NCI-H748 (cell line): ENCODE data around the gene RINL.
A peak's percentile ranks its signal among the peaks of the same experiment; 100 is the strongest.
"Not testable (repeated sequence)": the region's sequence is repeated elsewhere in the genome, so short reads cannot be mapped to it uniquely, and the experiment has no call there.

Experiments
- DNase-seq: peaks from one replicate; lab custom pipeline; 2025; ENCODE audit not compliant: unreplicated experiment; lab: John Stamatoyannopoulos, UW

RINL gene

DNA sequence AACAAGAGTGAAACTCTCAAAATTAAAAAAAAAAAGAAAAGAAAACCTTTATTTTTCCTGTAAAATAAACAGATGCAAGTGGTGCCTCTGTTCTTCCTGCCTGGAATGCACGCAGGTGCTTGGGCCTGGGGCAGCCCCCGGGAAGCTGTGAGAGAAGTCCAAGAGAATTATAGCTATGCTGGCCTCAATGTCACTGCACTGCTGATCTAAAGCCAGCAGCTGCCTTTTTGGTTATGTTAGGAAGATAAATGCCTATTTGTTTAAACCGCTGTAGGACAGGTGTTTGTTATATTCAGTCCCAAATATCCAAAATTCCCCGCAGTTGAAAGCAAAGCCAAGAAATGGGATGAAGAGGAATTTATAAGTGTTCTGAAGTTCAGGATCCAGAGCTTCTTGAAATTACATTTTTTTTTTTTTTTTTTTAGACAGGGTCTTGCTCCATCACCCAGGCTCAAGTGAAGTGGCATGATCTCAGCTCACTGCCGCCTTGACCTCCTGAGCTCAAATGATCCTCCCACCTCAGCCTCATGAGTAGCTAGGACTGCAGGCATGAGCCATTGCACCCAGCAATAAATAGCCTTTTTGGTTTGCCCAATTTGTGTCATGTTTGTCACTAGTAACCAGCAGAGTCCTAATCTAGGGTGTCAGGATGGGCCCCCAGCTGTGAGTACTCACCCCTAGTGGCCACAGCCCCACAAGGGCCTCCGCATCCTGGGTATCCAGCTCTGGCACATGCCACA is 2.2 kb downstream of the RINL start:
- no peak for DNase-seq

DNA sequence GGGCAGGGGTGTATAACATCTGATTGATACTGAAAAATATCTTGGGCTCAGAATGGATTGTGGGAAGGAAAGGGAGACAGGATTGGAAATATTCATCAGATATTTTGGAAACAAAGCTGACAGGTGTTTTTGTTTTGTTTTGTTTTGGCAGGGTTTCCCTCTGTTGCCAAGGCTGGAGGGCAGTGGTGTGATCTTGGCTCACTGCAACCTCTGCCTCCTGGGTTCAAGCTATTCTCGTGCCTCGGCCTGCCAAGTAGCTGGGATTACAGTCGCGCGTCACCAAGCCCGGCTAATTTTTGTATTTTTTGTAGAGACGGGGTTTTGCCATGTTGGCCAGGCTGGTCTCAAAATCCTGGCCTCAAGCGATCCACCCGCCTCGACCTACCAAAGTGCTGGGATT is 4.7 kb downstream of the RINL start:
- DNase-seq = not testable (repeated sequence)

- no peak for DNase-seq
Measured at GRCh38 chr19:38870612-38871011, 7.5 kb downstream of the RINL start.

DNA sequence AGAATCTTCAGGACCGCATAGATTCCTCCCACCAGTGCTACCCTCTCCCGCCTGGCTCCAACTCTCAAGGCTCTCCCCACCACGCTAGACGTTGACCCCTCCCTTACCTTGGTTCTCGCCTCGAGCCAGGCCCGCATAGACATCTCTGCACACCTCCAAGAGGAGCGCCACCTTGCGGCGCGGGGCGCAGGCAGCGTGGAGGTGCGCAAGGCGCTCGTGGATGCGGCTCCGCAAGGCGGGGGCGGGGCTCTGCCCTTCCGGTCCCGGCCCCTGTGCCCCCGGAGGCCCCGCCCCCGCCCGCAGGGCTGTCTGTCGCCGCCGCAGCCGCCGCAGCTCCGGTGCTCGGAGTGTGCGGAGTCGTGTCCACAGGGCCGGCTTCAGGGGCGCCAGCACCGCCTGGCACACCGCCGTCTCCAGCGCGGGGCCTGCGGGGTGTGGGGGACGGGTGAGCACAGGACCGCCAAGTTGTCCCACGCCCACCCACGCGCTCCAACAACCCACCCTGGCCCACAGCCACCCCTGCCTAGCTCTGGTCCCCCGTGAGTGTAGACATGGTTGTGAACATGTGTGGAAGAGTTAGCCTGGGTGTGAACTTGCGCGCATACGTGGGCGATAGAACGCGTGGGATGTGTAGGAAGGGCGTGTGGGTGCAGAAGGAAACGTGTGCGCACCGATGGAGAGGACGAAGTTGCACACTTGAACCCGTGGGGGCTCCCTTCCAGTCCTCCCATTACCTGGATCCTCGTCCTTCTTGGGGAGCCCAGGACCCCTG is 8.1 kb downstream of the RINL start:
- DNase-seq = no peak

GRCh38 chr19:38869160-38869835 is 8.8 kb downstream of the RINL start:
- no peak for DNase-seq

DNA sequence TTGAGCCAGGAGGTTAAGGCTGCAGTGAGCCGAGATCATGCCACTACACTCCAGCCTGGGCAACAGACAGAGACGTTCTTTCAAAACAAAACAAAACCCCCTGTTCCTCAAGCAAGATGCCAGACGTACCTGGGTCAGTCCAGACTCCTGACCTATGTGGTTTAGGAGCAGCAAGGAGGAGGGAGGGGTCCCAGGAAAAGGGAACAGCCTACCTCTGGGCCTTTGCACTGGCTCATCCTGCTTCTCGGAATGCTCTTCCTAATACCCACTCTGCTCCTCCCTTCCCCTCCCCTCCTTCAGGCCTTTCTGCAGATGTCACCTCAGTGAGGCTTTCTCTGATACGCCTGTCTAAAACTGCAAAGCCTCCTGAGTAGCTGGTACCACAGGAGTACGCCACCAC is 9.5 kb downstream of the RINL start:
- no peak for DNase-seq

GRCh38 chr19:38867171-38867780 is 10.8 kb downstream of the RINL start:
- DNase-seq = no peak

DNA sequence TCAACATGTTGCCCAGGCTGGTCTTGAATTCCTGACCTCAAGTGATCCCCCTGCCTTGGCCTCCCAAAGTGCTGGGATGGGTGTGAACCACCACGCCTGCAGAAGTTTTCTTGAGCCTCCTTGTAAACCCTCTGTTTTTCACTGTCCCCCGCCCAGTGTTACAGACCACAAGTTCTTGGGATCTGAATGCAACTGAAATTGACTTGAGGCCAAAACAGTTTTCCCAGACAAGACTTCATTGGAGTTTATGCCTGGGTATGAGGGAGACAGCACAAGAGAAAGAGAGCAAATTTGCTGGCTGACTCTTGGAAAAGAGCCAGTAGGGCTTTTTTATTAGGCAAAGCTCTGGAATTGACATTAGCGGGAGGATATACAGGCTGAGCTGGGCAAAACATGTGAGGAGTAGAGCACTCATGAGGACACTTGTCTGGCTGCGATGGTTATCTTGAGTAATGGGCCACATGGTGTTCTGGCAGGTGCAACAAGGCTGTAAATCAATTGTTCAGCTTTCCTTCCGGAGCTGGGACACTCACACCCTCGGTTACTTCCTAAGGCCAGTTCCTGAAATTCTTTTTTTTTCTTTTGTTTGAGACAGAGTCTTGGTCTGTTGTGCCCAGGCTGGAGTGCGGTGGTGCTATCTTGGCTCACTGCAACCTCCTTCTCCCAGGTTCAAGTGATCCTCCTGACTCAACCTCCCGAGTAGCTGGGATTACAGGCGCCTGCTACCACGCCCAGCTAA is 15.6 kb downstream of the RINL start:
- peak; percentile 95 for DNase-seq

DNA sequence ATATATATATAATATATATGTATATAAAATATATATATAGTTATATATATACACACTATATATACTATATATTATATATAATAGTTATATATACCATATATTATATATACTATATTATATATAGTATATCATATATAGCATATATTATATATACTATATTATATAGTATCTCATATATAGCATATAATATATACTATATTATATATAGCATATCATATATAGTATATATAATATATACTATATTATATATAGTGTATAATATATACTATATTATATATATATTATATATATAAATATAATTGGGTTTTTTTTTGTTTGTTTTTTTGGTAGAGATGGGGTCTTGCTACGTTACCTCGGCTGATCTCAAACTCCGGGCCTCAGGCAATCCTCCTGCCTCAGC is 16.7 kb downstream of the RINL start:
- DNase-seq = no peak

- DNase-seq = not testable (repeated sequence)
Measured at GRCh38 chr19:38859631-38860204, 18.4 kb downstream of the RINL start.

GRCh38 chr19:38856813-38857212 is 21.3 kb downstream of the RINL start:
- no peak for DNase-seq

DNA sequence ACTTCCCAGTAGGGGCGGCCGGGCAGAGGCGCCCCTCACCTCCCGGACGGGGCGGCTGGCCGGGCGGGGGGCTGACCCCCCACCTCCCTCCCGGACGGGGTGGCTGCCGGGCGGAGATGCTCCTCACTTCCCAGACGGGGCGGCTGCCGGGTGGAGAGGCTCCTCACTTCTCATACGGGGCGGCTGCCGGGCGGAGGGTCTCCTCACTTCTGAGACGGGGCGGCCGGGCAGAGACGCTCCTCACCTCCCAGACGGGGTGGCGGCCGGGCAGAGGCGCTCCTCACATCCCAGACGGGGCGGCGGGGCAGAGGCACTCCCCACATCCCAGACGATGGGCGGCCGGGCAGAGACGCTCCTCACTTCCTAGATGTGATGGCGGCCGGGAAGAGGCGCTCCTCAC is 22.3 kb downstream of the RINL start:
- DNase-seq = not testable (repeated sequence)

DNA sequence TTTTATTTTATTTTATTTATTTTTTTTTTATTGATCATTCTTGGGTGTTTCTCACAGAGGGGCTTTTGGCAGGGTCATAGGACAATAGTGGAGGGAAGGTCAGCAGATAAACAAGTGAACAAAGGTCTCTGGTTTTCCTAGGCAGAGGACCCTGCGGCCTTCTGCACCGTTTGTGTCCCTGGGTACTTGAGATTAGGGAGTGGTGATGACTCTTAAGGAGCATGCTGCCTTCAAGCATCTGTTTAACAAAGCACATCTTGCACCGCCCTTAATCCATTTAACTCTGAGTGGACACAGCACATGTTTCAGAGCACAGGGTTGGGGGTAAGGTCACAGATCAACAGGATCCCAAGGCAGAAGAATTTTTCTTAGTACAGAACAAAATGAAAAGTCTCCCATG is 23.1 kb downstream of the RINL start:
- peak; percentile 71 for DNase-seq

DNA sequence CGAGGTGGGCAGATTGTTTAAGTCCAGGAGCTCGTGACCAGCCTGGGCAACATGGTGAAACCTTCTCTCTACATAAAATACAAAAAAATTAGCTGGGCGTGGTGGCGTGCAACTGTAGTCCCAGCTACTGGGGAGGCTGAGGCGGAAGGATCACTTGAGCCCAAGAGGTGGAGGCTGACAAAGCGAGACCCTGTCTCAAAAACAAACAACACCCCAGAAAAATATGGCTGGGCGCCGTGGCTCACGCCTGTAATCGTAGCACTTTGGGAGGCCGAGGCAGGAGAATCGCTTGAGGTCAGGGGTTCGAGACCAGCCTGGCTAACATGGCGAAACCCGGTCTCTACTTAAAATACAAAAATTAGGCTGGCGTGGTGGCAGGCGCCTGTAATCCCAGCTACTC is 24.9 kb downstream of the RINL start:
- DNase-seq = no peak

- DNase-seq = peak; percentile 63
Measured at GRCh38 chr19:38852231-38853044, 25.6 kb downstream of the RINL start.

- peak; percentile 95 for DNase-seq
Measured at GRCh38 chr19:38851622-38852230, 26.3 kb downstream of the RINL start.

DNA sequence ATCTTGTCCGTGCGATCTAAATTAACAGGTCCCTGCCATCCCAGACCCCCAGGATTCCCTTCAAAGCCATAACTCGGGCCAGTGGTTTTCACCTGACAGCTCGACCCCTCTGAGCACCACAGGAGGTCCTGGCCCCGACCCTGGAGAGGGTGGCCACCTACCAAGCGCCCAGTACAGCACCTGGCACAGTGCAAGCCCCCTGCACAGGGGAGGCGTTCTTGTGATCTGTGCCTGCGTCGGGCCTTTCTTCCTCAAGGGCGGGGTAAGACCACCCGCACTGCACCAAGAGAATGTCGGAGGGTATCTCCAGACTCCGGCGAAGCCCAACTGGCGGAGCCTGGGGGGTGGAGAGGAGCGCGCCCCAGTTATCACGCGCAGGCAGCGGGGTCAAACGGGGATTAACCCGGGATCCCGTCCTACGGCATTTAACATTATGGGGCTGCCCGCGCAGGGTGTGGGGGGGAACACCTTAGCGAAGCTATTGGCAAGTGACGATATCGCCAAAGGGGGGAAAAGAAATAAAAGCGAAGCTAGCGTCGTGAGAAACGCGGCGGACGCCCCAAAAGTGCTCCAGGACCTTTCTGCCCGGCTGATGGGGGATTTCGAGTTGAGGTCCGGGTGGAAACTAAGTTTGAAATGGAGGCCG is 27.0 kb downstream of the RINL start:
- DNase-seq = no peak

GRCh38 chr19:38850436-38850975 is 27.6 kb downstream of the RINL start:
- DNase-seq = peak; percentile 89
